SU-DHL-6 (cell line): ENCODE measurements around the gene HBQ1.

Experiments used
- H2AFZ ChIP-seq: fragments of 200-600 bp; sonication (generic); 2 replicates; pipeline ENCODE4 v1.6.1; 2014; ENCODE audit warnings: low read depth, mild to moderate bottlenecking, moderate library complexity, mixed read lengths, antibody characterized with exemption, low read length; ENCODE audit not compliant: severe bottlenecking
- H3F3A ChIP-seq: fragments of 200-600 bp; shearing (Covaris generic); 2 replicates; pipeline ENCODE4 v1.6.0; 2016; ENCODE audit warnings: antibody characterized with exemption, mild to moderate bottlenecking; ENCODE audit not compliant: insufficient read depth
- H3K27ac ChIP-seq: fragments of 200-600 bp; sonication (generic); 2 replicates; pipeline ENCODE4 v1.5.1; 2016; ENCODE audit warnings: low read depth, mild to moderate bottlenecking, low read length, moderate library complexity, mixed read lengths
- H3K27me3 ChIP-seq: fragments of 200-600 bp; sonication (generic), shearing (Covaris generic); 2 replicates; pipeline ENCODE4 v1.6.0; 2014; ENCODE audit warnings: mild to moderate bottlenecking, low read length
- H3K36me3 ChIP-seq: fragments of 200-600 bp; sonication (generic); 2 replicates; pipeline ENCODE4 v1.6.1; 2014; ENCODE audit warnings: mild to moderate bottlenecking, low read length, mixed read lengths
- H3K4me2 ChIP-seq: fragments of 300-600, 200-600 bp; shearing (Covaris generic), sonication (generic); 2 replicates; pipeline ENCODE4 v1.6.0; 2014; ENCODE audit warnings: low read length, low read depth, mild to moderate bottlenecking; ENCODE audit not compliant: poor library complexity, severe bottlenecking
- H3K4me3 ChIP-seq: fragments of 200-600 bp; sonication (generic); 2 replicates; pipeline ENCODE4 v1.5.1; 2014; ENCODE audit warnings: antibody characterized with exemption, low read length, mild to moderate bottlenecking, mixed read lengths; ENCODE audit not compliant: insufficient read depth, poor library complexity, severe bottlenecking
- H3K79me2 ChIP-seq: fragments of 200-600 bp; sonication (generic); 2 replicates; pipeline ENCODE4 v1.6.1; 2014; ENCODE audit warnings: mild to moderate bottlenecking, low read length, moderate library complexity; ENCODE audit not compliant: insufficient read depth
- H3K9ac ChIP-seq: fragments of 200-600 bp; sonication (generic); 2 replicates; pipeline ENCODE4 v1.7.0; 2014; ENCODE audit warnings: mild to moderate bottlenecking, low read length
- H3K9me2 ChIP-seq: fragments of 200-600 bp; sonication (generic); replicated peaks from 2 replicates; pipeline ENCODE4 v1.6.1; 2014; ENCODE audit warnings: low read length; ENCODE audit not compliant: insufficient read depth
- H3K9me3 ChIP-seq: fragments of 200-600 bp; sonication (generic); 2 replicates; pipeline ENCODE4 v1.6.1; 2014; ENCODE audit warnings: low read length, mixed read lengths; ENCODE audit not compliant: insufficient read depth
- H4K20me1 ChIP-seq: fragments of 200-600 bp; sonication (generic); 2 replicates; pipeline ENCODE4 v1.6.1; 2014; ENCODE audit warnings: low read depth, mild to moderate bottlenecking, antibody characterized with exemption, low read length, moderate library complexity, mixed read lengths
- EZH2phosphoT487 ChIP-seq: fragments of 200-600 bp; sonication (generic), shearing (Covaris generic); conservative IDR thresholded peaks from 2 replicates; pipeline ENCODE4 v1.6.1; 2018; ENCODE audit warnings: mild to moderate bottlenecking, antibody characterized with exemption, low read length, moderate library complexity, mixed read lengths
- TF ChIP-seq, protein P1 (sequence below): fragments of 200-600 bp; sonication (generic); IDR thresholded peaks from one replicate; pipeline ENCODE4 v1.5.1; 2017; ENCODE audit warnings: antibody characterized with exemption, mild to moderate bottlenecking, low read length, moderate library complexity; ENCODE audit not compliant: insufficient read depth, poor library complexity, severe bottlenecking

HBQ1 gene

DNA sequence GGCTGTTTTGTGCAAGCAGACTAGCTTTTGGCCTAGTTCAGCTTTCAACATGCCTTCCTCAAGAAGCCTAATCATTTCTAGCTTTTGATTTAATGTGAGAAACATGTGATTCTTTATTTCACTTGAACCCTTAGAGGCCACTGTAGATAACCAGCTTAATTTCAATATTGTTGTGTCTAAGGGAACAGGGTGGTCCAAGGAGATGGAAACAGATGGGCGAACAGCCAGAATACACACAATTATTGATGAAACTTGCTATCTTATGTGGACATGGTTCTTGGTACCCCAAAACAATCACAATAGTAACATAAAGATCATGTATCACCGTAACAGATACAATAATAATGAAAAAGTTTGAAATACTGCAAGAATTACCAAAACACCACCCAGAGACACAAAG lies 46.5 kb upstream of the HBQ1 start:
- Histone ChIP-seq H3K9me2 (no peaks in the 10 kb centered on the region), H3K36me3 (no peaks in the 10 kb centered on the region), H3K4me3 (no peak overlapping the region), H3K9ac (no peak overlapping the region), H3K27ac (no peak overlapping the region), H3K4me2 (no peak overlapping the region), H2AFZ (no peak overlapping the region), H3K79me2 (peaks cover 75% of the 10 kb centered on the region), H3K9me3 (no peaks in the 10 kb centered on the region), H3F3A (peaks cover 6% of the 10 kb centered on the region), H4K20me1 (no peaks in the 10 kb centered on the region), H3K27me3 (no peaks in the 10 kb centered on the region)
- no peak for TF ChIP-seq EZH2phosphoT487
- TF ChIP-seq, protein P1, sequence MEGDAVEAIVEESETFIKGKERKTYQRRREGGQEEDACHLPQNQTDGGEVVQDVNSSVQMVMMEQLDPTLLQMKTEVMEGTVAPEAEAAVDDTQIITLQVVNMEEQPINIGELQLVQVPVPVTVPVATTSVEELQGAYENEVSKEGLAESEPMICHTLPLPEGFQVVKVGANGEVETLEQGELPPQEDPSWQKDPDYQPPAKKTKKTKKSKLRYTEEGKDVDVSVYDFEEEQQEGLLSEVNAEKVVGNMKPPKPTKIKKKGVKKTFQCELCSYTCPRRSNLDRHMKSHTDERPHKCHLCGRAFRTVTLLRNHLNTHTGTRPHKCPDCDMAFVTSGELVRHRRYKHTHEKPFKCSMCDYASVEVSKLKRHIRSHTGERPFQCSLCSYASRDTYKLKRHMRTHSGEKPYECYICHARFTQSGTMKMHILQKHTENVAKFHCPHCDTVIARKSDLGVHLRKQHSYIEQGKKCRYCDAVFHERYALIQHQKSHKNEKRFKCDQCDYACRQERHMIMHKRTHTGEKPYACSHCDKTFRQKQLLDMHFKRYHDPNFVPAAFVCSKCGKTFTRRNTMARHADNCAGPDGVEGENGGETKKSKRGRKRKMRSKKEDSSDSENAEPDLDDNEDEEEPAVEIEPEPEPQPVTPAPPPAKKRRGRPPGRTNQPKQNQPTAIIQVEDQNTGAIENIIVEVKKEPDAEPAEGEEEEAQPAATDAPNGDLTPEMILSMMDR: no peak

DNA sequence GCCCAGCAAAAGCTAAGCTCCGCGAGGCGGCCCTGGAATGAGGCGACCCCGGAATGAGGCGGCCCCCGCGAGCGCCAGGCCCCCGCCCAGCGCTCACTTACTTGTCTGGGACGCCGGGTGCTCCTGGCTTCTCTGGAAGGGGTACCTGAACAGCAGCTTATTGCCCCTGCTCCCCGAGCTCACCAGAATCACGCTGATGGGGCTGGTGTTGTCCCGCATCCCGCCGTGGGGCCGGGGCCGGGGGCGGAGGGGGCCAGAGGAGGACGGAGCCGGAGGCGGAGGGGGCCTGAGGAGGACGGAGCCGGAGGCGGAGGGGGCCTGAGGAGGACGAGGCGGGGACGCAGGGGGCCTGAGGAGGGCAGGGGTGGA lies 42.2 kb upstream of the HBQ1 start:
- Histone ChIP-seq H3K27me3 (no peaks in the 10 kb centered on the region), H3K4me2 (peak overlapping the region; percentile 72), H3K9ac (peak overlapping the region; percentile 90), H3K9me3 (no peaks in the 10 kb centered on the region), H3K27ac (peak overlapping the region; percentile 76), H3F3A (peaks cover 15% of the 10 kb centered on the region), H3K79me2 (peaks cover 48% of the 10 kb centered on the region), H3K4me3 (peak overlapping the region; percentile 100), H3K36me3 (no peaks in the 10 kb centered on the region), H4K20me1 (no peaks in the 10 kb centered on the region), H3K9me2 (no peaks in the 10 kb centered on the region), H2AFZ (peak overlapping the region; percentile 36)
- TF ChIP-seq EZH2phosphoT487: no peak
- TF ChIP-seq, protein P1: no peak

DNA sequence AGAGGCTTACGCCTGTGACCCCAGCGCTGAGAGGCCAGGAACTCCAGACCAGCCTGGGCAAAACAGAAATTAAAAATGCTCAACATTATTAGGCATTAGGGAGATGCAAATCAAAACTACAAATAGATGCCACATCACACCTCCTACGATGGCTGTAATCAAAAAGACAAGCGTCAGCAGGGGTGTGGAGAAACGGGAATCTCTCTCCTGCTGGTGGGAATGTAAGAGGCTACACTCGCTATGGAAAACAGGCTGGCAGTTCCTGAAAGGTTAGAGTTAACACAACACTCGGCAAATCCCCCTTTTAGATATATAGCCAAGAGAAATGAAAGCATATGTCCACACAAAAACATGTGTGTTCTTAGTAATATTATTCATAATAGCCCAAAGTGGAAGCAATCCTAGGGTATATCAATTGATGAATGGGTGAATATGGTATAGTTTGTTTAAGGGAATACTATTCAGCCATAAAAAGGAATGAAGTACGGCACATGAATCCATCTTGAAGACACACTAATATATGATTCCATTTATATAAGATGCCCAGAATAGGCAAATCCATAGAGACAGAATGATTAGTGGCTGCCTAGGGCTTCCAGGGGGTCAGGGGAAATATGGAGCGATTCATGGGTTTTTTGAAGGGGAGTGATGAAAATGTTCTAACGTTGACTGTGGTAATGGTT lies 39.9 kb upstream of the HBQ1 start:
- Histone ChIP-seq H4K20me1 (no peaks in the 10 kb centered on the region), H3K36me3 (no peaks in the 10 kb centered on the region), H3K27ac (no peak overlapping the region), H3K9me2 (no peaks in the 10 kb centered on the region), H3F3A (peaks cover 10% of the 10 kb centered on the region), H3K79me2 (peaks cover 28% of the 10 kb centered on the region), H3K4me2 (no peak overlapping the region), H3K9me3 (no peaks in the 10 kb centered on the region), H3K4me3 (no peak overlapping the region), H3K9ac (no peak overlapping the region), H2AFZ (no peak overlapping the region), H3K27me3 (no peaks in the 10 kb centered on the region)
- TF ChIP-seq EZH2phosphoT487: no peak
- TF ChIP-seq, protein P1: no peak
